HCT116 (cell line): ENCODE measurements around the gene MMP15. TPM values are rescaled to one million over a fixed set of nuclear protein-coding genes. Genes with fewer than 3 reads are reported as not detected.
"Not testable (repeated sequence)": the region's sequence is repeated elsewhere in the genome, so short reads cannot be mapped to it uniquely, and the experiment has no call there.

ENCODE experiments used
- ATAC-seq: fragments of 200-7000 bp; cut with Tn5 transposase; 2 replicates; pipeline ENCODE4 v1.9.1; 2020; ENCODE audit warnings: mild to moderate bottlenecking, moderate library complexity
- BruUV-seq: library from RNA; stranded (reverse); fragments of 400-500 nt; replicated peaks from 2 replicates; lab custom pipeline; 2021; lab: Mats Ljungman, UMichigan
- CTCF ChIA-PET: fragments of 300-600 bp; sonication (Branson Sonifier 250); formaldehyde crosslinking; loops from one replicate; lab custom pipeline; 2021; ENCODE audit warnings: antibody characterized with exemption; lab: Charles Lee
- POLR2A ChIA-PET: fragments of 300-600, 350-600 bp; sonication (Branson Sonifier 250); formaldehyde crosslinking; loops from one replicate; lab custom pipeline; 2021; ENCODE audit warnings: antibody characterized with exemption; lab: Charles Lee
- RAD21 ChIA-PET, 2 experiments: fragments of 300-600 bp; sonication (Branson Sonifier 250); formaldehyde crosslinking; loops; one replicate each; lab custom pipeline; 2023; ENCODE audit warnings: low total read pairs in 2 of 2; ENCODE audit not compliant: uncharacterized antibody in 2 of 2, unreplicated experiment in 2 of 2, low non-redundant PET in 1 of 2; lab: Charles Lee
- DNase-seq: peaks from one replicate; pipeline ENCODE4 v3.0.0-alpha.2; 2010; ENCODE audit warnings: low read depth, low spot score
- H2AFZ ChIP-seq: fragments of 200-600 bp; shearing (Covaris generic), sonication (generic); 2 replicates; pipeline ENCODE4 v1.6.1; 2017; ENCODE audit warnings: low read depth, mixed run types, mixed read lengths, antibody characterized with exemption, low read length; ENCODE audit not compliant: poor library complexity, severe bottlenecking
- H3K27ac ChIP-seq: 2 replicates; pipeline ENCODE4 v1.5.1; 2012; ENCODE audit warnings: low read depth, low read length
- H3K27me3 ChIP-seq: fragments of 200-600 bp; sonication (generic); 2 replicates; pipeline ENCODE4 v1.6.1; 2016; ENCODE audit warnings: mixed run types, low read length, mixed read lengths; ENCODE audit not compliant: insufficient read depth
- H3K36me3 ChIP-seq, 2 experiments: fragments of 200-500 bp in 1 of 2; fragments of 200-600 bp in 1 of 2; sonication (Bioruptor generic) in 1 of 2; sonication (generic) in 1 of 2; 2 replicates each; pipeline versions ENCODE4 v1.5.1 to v1.6.1; 2014 to 2016; ENCODE audit warnings: low read length in 2 of 2, inconsistent platforms in 1 of 2, mixed read lengths in 1 of 2, mixed run types in 1 of 2; ENCODE audit not compliant: insufficient read depth in 2 of 2, control insufficient read depth in 1 of 2
- H3K4me1 ChIP-seq, 2 experiments: fragments of 200-600 bp in 1 of 2; sonication (generic) in 1 of 2; 2 replicates each; pipeline versions ENCODE4 v1.5.1 to v1.6.1; 2012 to 2017; ENCODE audit warnings: low read length in 2 of 2, inconsistent platforms in 1 of 2, mild to moderate bottlenecking in 1 of 2, mixed read lengths in 1 of 2, mixed run types in 1 of 2, moderate library complexity in 1 of 2; ENCODE audit not compliant: insufficient read depth in 2 of 2, control insufficient read depth in 1 of 2
- H3K4me2 ChIP-seq: fragments of 200-600 bp; sonication (generic); 2 replicates; pipeline ENCODE4 v1.6.1; 2017; ENCODE audit warnings: mixed run types, low read length, mixed read lengths
- H3K4me3 ChIP-seq, 2 experiments: fragments of 200-600 bp in 1 of 2; sonication (generic) in 1 of 2; replicated peaks in 1 of 2; 2 replicates each; pipeline ENCODE4 v1.5.1; 2011 to 2016; ENCODE audit warnings: low read length in 2 of 2, control low read depth in 1 of 2, low read depth in 1 of 2, mild to moderate bottlenecking in 1 of 2, mixed read lengths in 1 of 2, mixed run types in 1 of 2
- H3K79me2 ChIP-seq: fragments of 200-600 bp; sonication (generic); 2 replicates; pipeline ENCODE4 v1.6.1; 2017; ENCODE audit warnings: mild to moderate bottlenecking, mixed run types, low read length, moderate library complexity, mixed read lengths; ENCODE audit not compliant: insufficient read depth
- H3K9ac ChIP-seq: fragments of 200-600 bp; sonication (generic); 2 replicates; pipeline ENCODE4 v1.6.1; 2016; ENCODE audit warnings: low read length, mixed read lengths
- H3K9me2 ChIP-seq: fragments of 200-600 bp; sonication (generic), shearing (Covaris generic); 2 replicates; pipeline ENCODE4 v1.6.1; 2017; ENCODE audit warnings: mixed run types, mild to moderate bottlenecking, moderate library complexity; ENCODE audit not compliant: insufficient read depth
- H3K9me3 ChIP-seq, 2 experiments: fragments of 200-500 bp in 1 of 2; fragments of 200-600 bp in 1 of 2; sonication (Bioruptor generic) in 1 of 2; sonication (generic) in 1 of 2; 2 replicates each; pipeline ENCODE4 v1.6.1; 2014 to 2017; ENCODE audit warnings: low read length in 2 of 2, mixed read lengths in 2 of 2, inconsistent platforms in 1 of 2, low read depth in 1 of 2, mild to moderate bottlenecking in 1 of 2, mixed run types in 1 of 2, moderate library complexity in 1 of 2; ENCODE audit not compliant: control insufficient read depth in 1 of 2, insufficient read depth in 1 of 2
- H4K20me1 ChIP-seq: fragments of 200-600 bp; sonication (generic), shearing (Covaris generic); 2 replicates; pipeline ENCODE4 v1.6.1; 2017; ENCODE audit warnings: mixed run types, mild to moderate bottlenecking, moderate library complexity; ENCODE audit not compliant: insufficient read depth
- EGR1 ChIP-seq: IDR thresholded peaks from 2 replicates; pipeline ENCODE4 v1.6.1; 2012; ENCODE audit warnings: low read depth
- EZH2 ChIP-seq: fragments of 200-600 bp; sonication (generic); IDR thresholded peaks from 2 replicates; pipeline ENCODE4 v1.6.1; 2017; ENCODE audit warnings: antibody characterized with exemption, mixed run types
- EZH2phosphoT487 ChIP-seq: fragments of 200-600 bp; IDR thresholded peaks from 2 replicates; pipeline ENCODE4 v1.6.1; 2018; ENCODE audit warnings: antibody characterized with exemption, borderline replicate concordance
- JUND ChIP-seq: IDR thresholded peaks from 2 replicates; pipeline ENCODE4 v1.6.1; 2012
- SP1 ChIP-seq: IDR thresholded peaks from 2 replicates; pipeline ENCODE4 v1.6.1; 2012; ENCODE audit warnings: low read depth
- SRF ChIP-seq: IDR thresholded peaks from 2 replicates; pipeline ENCODE4 v1.6.1; 2012; ENCODE audit warnings: low read depth
- ZFX ChIP-seq: fragments of 450-650 bp; IDR thresholded peaks from 2 replicates; pipeline ENCODE4 v1.6.1; 2017
- ZNF274 ChIP-seq: fragments of 200-500 bp; sonication (Bioruptor generic); IDR thresholded peaks from 2 replicates; pipeline ENCODE4 v1.6.1; 2014; ENCODE audit warnings: mild to moderate bottlenecking, low read depth, low read length, inconsistent platforms
- intact Hi-C: fragments of 100-400 bp; cut with micrococcal nuclease; formaldehyde crosslinking; loops from 2 replicates; pipeline ENCODE4 v1.10.0; 2022
- total RNA-seq: library from RNA; stranded (reverse); gene quantifications from one replicate; pipeline ENCODE4 v1.2.1, GENCODE V29; 2021; ENCODE audit not compliant: unreplicated experiment
- TF ChIP-seq, protein P1 (sequence below), 3 experiments: fragments of 200-600 bp in 1 of 3; sonication (generic) in 1 of 3; IDR thresholded peaks in 2 of 3; conservative IDR thresholded peaks in 1 of 3; 2 replicates each; pipeline ENCODE4 v1.5.1; 2012 to 2017; ENCODE audit warnings: low read depth in 2 of 3, low read length in 2 of 3, antibody characterized with exemption in 1 of 3, borderline replicate concordance in 1 of 3, control low read depth in 1 of 3, mild to moderate bottlenecking in 1 of 3, mixed read lengths in 1 of 3, mixed run types in 1 of 3, moderate library complexity in 1 of 3; ENCODE audit not compliant: insufficient read depth in 1 of 3
- TF ChIP-seq, protein P2 (sequence below): IDR thresholded peaks from 2 replicates; pipeline ENCODE4 v1.6.1; 2012

The MMP15 gene
- total RNA-seq, 1 experiment from 2014 or later = 38.5 TPM

DNA sequence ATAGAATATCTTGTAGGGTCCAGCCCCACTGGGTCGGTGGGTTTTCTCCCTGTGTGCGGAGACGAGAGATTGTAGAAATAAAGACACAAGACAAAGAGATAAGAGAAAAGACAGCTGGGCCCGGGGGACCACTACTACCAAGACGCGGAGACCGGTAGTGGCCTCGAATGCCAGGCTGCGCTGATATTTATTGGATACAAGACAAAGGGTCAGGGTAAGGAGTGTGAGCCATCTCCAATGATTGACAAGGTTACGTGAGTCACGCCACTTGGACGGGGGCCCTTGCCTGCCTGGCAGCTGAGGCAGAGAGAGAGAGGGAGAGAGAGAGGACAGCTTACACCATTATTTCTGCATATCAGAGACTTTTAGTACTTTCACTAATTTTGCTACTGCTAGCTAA is 20.8 kb upstream of the MMP15 start:
- CTCF ChIA-PET = interaction anchor here (1.2 kb wide), 1 partner anchor 106 kb away, joined by 4 read pairs; no protein-coding TSS in a partner anchor
- H3K9me2 ChIP-seq, H4K20me1 ChIP-seq, BruUV-seq, H3K27me3 ChIP-seq, H3K9me3 ChIP-seq, ATAC-seq, DNase-seq, H3K4me3 ChIP-seq, H2AFZ ChIP-seq, H3K4me2 ChIP-seq, RAD21 ChIA-PET, H3K27ac ChIP-seq, H3K9ac ChIP-seq, POLR2A ChIA-PET: not testable (repeated sequence)
- H3K4me1 ChIP-seq = peaks cover 5 to 14% of the 10 kb centered on the region in 2 experiments; a peak in 3 of 4 replicates
- intact Hi-C loops = loop anchor here (1.0 to 10.0 kb wide), 3 partner anchors 105 to 427 kb away; no protein-coding TSS in a partner anchor
- peaks cover 23% of the 10 kb centered on the region for H3K79me2 ChIP-seq
- H3K36me3 ChIP-seq = peaks cover 12 to 18% of the 10 kb centered on the region in 2 experiments; a peak in 3 of 4 replicates

GRCh38 chr16:58009856-58010416 is 15.6 kb upstream of the MMP15 start:
- peaks cover 11% of the 10 kb centered on the region; the same call in 1 of the 2 replicates for H3K79me2 ChIP-seq
- H2AFZ ChIP-seq = no peak overlapping the region
- no peak overlapping the region for H3K4me3 ChIP-seq
- no peaks in the 10 kb centered on the region for H4K20me1 ChIP-seq
- no peak overlapping the region for H3K27ac ChIP-seq
- intact Hi-C loops = loop anchor here (5.0 to 10.0 kb wide), 2 partner anchors 285 to 433 kb away; no protein-coding TSS in a partner anchor
- H3K36me3 ChIP-seq = peaks cover 21 to 33% of the 10 kb centered on the region in 2 experiments; a peak in 3 of 4 replicates
- H3K4me1 ChIP-seq = peaks cover 0 to 9% of the 10 kb centered on the region in 2 experiments; a peak in 1 of 4 replicates
- no peaks in the 10 kb centered on the region for H3K9me3 ChIP-seq
- ChIA-PET RAD21 (no interaction called here), CTCF (no interaction called here), POLR2A (no interaction called here)
- no TSS peak for BruUV-seq
- H3K9ac ChIP-seq = no peak overlapping the region
- ATAC-seq = no peak
- no peak overlapping the region for H3K4me2 ChIP-seq
- TF ChIP-seq, protein P1, sequence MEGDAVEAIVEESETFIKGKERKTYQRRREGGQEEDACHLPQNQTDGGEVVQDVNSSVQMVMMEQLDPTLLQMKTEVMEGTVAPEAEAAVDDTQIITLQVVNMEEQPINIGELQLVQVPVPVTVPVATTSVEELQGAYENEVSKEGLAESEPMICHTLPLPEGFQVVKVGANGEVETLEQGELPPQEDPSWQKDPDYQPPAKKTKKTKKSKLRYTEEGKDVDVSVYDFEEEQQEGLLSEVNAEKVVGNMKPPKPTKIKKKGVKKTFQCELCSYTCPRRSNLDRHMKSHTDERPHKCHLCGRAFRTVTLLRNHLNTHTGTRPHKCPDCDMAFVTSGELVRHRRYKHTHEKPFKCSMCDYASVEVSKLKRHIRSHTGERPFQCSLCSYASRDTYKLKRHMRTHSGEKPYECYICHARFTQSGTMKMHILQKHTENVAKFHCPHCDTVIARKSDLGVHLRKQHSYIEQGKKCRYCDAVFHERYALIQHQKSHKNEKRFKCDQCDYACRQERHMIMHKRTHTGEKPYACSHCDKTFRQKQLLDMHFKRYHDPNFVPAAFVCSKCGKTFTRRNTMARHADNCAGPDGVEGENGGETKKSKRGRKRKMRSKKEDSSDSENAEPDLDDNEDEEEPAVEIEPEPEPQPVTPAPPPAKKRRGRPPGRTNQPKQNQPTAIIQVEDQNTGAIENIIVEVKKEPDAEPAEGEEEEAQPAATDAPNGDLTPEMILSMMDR (IDR thresholded peaks at IDR 0.05 in 2 of 3, conservative IDR thresholded peaks at IDR 0.05 in 1 of 3; ENCODE audit: borderline replicate concordance in 1 of 3, insufficient read depth in 1 of 3, low read depth in 2 of 3, low read length in 2 of 3) = no peak
- TF ChIP-seq EZH2 (no peak), ZFX (no peak), SP1 (no peak), EGR1 (no peak), ZNF274 (no peak), EZH2phosphoT487 (no peak), JUND (no peak), SRF (no peak)
- TF ChIP-seq, protein P2, sequence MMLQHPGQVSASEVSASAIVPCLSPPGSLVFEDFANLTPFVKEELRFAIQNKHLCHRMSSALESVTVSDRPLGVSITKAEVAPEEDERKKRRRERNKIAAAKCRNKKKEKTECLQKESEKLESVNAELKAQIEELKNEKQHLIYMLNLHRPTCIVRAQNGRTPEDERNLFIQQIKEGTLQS = no peak
- H3K9me2 ChIP-seq = no peaks in the 10 kb centered on the region
- DNase-seq = no peak
- no peaks in the 10 kb centered on the region for H3K27me3 ChIP-seq
